Measurements from ENCODE around the gene JUNB. TPM values are rescaled to one million over a fixed set of nuclear protein-coding genes. Genes with fewer than 3 reads are reported as not detected.

Gene JUNB
- total and polyA plus RNA-seq, 2 of the 8 experiments (the other 6 are each of a cell fraction or from before 2014, with no cell fraction given) = 7.4 to 10.0 TPM

GRCh38 chr19:12757544-12758274 lies 33.6 kb upstream of the JUNB start (continued):
- TF ChIP-seq ATF2 (IDR thresholded peaks at IDR 0.05; ENCODE audit: low read length) (no peak), CHD7 (IDR thresholded peaks at IDR 0.05; ENCODE audit: insufficient replicate concordance, low read length) (no peak), CTCF (IDR thresholded peaks at IDR 0.05; ENCODE audit: control extremely low read depth in 1 of 3, insufficient read depth in 1 of 3, low read depth in 1 of 3, low read length in 3 of 3) (peak; percentile 90 to 94 (median 91)), E2F6 (IDR thresholded peaks at IDR 0.05) (no peak; the same call in 1 of the 2 replicates)
